C4-2B (cell line): ENCODE results near the gene FAM24B.

ENCODE experiments used
- H3K27ac ChIP-seq: fragments of 450-650 bp; 2 replicates; pipeline ENCODE4 v1.5.1; 2017
- CTCF ChIP-seq: fragments of 450-650 bp; conservative IDR thresholded peaks from 2 replicates; pipeline ENCODE4 v1.5.1; 2017; ENCODE audit warnings: mild to moderate bottlenecking
- ZFX ChIP-seq: fragments of 450-650 bp; IDR thresholded peaks from 2 replicates; pipeline ENCODE4 v1.6.1; 2017

Gene FAM24B

DNA sequence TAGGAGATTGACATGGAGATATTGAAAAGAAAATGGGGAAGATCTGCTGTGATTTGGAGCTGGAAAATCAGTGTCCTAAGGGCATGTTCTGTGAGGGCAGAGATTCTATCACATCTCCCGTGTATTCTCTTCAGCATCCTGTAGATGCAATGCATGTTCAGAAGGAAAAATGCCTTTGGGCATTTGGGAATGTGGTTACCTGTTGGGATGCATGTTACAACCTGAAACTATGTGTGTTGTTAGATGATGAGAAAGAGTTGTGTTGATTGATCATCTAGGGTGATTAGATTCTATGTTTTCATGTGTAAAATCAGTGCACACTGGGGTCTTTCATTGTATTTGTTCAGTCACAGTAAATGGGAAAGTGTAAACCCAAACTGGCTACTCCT lies 48.4 kb downstream of the FAM24B start:
- H3K27ac ChIP-seq: no peak overlapping the region
- TF ChIP-seq ZFX (no peak), CTCF (no peak)

DNA sequence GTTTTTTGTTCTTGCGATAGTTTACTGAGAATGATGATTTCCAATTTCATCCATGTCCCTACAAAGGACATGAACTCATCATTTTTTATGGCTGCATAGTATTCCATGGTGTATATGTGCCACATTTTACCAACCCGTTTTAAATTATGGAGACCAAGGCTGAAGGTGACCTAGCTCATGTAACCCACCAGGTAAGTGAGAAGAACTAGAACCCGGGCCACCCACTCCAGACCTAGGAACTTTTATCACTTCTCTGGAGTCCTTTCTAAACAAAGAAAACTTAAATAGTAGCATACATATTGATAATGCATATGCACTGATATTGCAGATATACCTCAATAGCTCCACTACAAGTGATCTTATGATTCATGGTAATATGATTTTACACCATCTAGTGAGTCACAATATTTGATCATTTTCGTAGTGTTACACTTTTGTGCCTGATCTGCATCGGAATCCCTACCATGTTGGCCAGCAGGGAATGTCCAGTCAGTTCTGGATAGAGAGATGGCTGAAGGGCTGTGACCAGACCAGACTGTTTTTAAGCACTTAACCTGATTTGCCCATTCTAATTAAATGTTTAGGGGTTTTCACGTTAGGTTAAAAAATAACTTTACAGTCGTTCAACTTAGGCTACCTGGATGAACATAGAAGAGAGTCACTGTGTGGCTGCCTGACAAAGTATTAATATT lies 49.0 kb downstream of the FAM24B start:
- no peak for TF ChIP-seq ZFX
- no peak for TF ChIP-seq CTCF
- no peak overlapping the region for H3K27ac ChIP-seq

DNA sequence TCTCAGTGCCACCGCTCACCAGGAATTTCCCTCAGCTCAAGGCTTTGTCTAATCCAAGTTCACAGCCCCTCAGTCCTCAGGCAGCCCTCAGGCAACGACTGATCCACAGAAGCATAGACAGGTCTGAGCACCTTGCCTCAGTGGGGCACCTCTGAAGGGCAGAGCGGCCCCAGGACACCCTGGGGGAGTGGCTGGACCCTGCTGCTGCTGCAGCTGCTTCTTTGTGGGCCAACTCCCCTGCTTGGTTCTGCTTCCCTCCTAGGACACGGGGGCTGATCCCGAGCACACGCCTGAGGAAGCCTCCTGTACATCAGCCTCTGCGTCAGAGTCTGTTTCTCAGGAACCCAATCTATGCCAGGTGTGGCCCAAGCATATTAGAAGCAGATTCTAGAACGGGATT lies 49.9 kb downstream of the FAM24B start:
- no peak overlapping the region for H3K27ac ChIP-seq
- no peak for TF ChIP-seq ZFX
- no peak for TF ChIP-seq CTCF

GRCh38 chr10:122828716-122829255 lies 50.6 kb downstream of the FAM24B start:
- H3K27ac ChIP-seq: no peak overlapping the region
- no peak for TF ChIP-seq CTCF
- TF ChIP-seq ZFX: no peak

- TF ChIP-seq ZFX (no peak), CTCF (no peak)
- no peak overlapping the region for H3K27ac ChIP-seq
Observed at GRCh38 chr10:122827302-122827701, 52.1 kb downstream of the FAM24B start.

DNA sequence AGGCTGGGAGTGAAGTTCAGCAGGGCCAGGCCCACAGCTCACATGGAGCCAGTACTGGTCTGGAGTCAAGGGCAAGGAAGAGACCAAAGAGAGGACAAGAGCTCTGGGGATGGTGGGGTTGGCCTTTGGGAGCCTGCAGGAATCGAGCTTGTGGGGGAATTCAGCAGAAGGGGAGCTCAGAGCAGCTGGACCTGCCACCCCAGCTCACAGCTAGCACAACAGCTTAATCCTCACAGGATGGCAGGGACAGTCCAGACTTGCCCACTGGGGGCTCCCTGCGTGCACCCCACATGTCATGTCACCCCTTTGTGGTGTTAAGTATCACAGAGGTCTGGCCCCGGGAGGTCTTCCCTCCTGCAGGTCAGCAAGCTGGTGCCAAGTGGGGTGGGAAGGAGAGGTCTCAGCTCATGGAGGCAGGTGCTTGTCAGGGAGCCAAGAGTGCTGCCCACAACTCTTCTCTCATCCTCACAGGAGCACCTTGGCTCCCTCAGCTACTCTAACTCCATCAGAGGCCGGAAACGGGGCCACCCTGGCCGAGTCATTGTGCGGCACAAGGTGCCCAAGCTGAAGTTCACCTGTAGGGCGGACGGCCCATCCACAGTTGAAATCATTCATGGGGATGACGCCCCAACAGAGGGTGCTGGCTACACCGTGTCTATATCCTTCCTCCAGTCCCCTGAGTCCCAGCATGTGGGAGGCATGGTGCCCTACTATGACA lies 56.2 kb downstream of the FAM24B start:
- H3K27ac ChIP-seq: no peak overlapping the region
- TF ChIP-seq ZFX: no peak
- no peak for TF ChIP-seq CTCF

- TF ChIP-seq ZFX (no peak), CTCF (no peak)
- no peak overlapping the region for H3K27ac ChIP-seq
Observed at GRCh38 chr10:122821808-122822207, 57.6 kb downstream of the FAM24B start.
